KMS-11 (cell line): ENCODE measurements around the gene MAGEB4.
A peak's percentile ranks its signal among the peaks of the same experiment; 100 is the strongest.
"Not testable (repeated sequence)": the region's sequence is repeated elsewhere in the genome, so short reads cannot be mapped to it uniquely, and the experiment has no call there.

ENCODE experiments used
- H2AFZ ChIP-seq: fragments of 200-600 bp; sonication (generic); 2 replicates; pipeline ENCODE4 v1.6.1; 2016; ENCODE audit warnings: antibody characterized with exemption, mixed run types, low read depth
- H3K27ac ChIP-seq: fragments of 200-600 bp; sonication (generic); 2 replicates; pipeline ENCODE4 v1.6.1; 2016; ENCODE audit warnings: mild to moderate bottlenecking, mixed run types
- H3K27me3 ChIP-seq: fragments of 200-600 bp; sonication (generic); 2 replicates; pipeline ENCODE4 v1.6.1; 2017; ENCODE audit warnings: mild to moderate bottlenecking, low read depth, mixed run types, moderate library complexity; ENCODE audit not compliant: insufficient read depth
- H3K36me3 ChIP-seq: fragments of 200-600 bp; sonication (generic); 2 replicates; pipeline ENCODE4 v1.6.1; 2017; ENCODE audit warnings: mild to moderate bottlenecking, mixed run types; ENCODE audit not compliant: insufficient read depth
- H3K4me1 ChIP-seq: fragments of 200-600 bp; sonication (generic); 2 replicates; pipeline ENCODE4 v1.6.1; 2016; ENCODE audit warnings: mild to moderate bottlenecking, low read depth, mixed run types; ENCODE audit not compliant: poor library complexity, severe bottlenecking
- H3K4me2 ChIP-seq: fragments of 200-600 bp; sonication (generic); 2 replicates; pipeline ENCODE4 v1.7.0; 2016; ENCODE audit warnings: mild to moderate bottlenecking, mixed run types
- H3K4me3 ChIP-seq: fragments of 200-600 bp; sonication (generic); IDR thresholded peaks from 2 replicates; pipeline ENCODE4 v1.6.1; 2017; ENCODE audit warnings: low read depth, low read length, mixed read lengths; ENCODE audit not compliant: insufficient read depth
- H3K79me2 ChIP-seq: fragments of 200-600 bp; sonication (generic); 2 replicates; pipeline ENCODE4 v1.6.1; 2016; ENCODE audit warnings: low read depth, mixed run types; ENCODE audit not compliant: insufficient read depth
- H3K9ac ChIP-seq: fragments of 200-600 bp; sonication (generic); 2 replicates; pipeline ENCODE4 v1.6.1; 2016; ENCODE audit warnings: mild to moderate bottlenecking, mixed run types
- H4K20me1 ChIP-seq: fragments of 200-600 bp; sonication (generic); 2 replicates; pipeline ENCODE4 v1.6.1; 2016; ENCODE audit warnings: mild to moderate bottlenecking, mixed run types; ENCODE audit not compliant: insufficient read depth
- TF ChIP-seq, protein P1 (sequence below): fragments of 200-600 bp; sonication (generic); conservative IDR thresholded peaks from 2 replicates; pipeline ENCODE4 v1.6.1; 2017; ENCODE audit warnings: low read depth, mild to moderate bottlenecking, antibody characterized with exemption, low read length, moderate library complexity, mixed read lengths

The MAGEB4 gene, protein sequence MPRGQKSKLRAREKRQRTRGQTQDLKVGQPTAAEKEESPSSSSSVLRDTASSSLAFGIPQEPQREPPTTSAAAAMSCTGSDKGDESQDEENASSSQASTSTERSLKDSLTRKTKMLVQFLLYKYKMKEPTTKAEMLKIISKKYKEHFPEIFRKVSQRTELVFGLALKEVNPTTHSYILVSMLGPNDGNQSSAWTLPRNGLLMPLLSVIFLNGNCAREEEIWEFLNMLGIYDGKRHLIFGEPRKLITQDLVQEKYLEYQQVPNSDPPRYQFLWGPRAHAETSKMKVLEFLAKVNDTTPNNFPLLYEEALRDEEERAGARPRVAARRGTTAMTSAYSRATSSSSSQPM

GRCh38 chrX:30241724-30242415 is at the start of gene MAGEB4:
Gene MAGEB4, plus strand, starts transcription at chrX:30242000. Its CDS starts 136 bp downstream, at chrX:30242136.
- no peak within 1 kb of the TSS for H2AFZ ChIP-seq
- TF ChIP-seq, protein P1, sequence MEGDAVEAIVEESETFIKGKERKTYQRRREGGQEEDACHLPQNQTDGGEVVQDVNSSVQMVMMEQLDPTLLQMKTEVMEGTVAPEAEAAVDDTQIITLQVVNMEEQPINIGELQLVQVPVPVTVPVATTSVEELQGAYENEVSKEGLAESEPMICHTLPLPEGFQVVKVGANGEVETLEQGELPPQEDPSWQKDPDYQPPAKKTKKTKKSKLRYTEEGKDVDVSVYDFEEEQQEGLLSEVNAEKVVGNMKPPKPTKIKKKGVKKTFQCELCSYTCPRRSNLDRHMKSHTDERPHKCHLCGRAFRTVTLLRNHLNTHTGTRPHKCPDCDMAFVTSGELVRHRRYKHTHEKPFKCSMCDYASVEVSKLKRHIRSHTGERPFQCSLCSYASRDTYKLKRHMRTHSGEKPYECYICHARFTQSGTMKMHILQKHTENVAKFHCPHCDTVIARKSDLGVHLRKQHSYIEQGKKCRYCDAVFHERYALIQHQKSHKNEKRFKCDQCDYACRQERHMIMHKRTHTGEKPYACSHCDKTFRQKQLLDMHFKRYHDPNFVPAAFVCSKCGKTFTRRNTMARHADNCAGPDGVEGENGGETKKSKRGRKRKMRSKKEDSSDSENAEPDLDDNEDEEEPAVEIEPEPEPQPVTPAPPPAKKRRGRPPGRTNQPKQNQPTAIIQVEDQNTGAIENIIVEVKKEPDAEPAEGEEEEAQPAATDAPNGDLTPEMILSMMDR = no peak
- H3K79me2 ChIP-seq = no peaks in the 10 kb centered on the region
- no peaks in the 10 kb centered on the region for H3K36me3 ChIP-seq
- H3K4me3 ChIP-seq = no peak within 1 kb of the TSS
- no peak within 1 kb of the TSS for H3K4me2 ChIP-seq
- H3K27me3 ChIP-seq = no peaks in the 10 kb centered on the region
- H4K20me1 ChIP-seq = no peaks in the 10 kb centered on the region
- H3K9ac ChIP-seq = no peak within 1 kb of the TSS
- no peak within 1 kb of the TSS for H3K27ac ChIP-seq
- no peaks in the 10 kb centered on the region for H3K4me1 ChIP-seq

DNA sequence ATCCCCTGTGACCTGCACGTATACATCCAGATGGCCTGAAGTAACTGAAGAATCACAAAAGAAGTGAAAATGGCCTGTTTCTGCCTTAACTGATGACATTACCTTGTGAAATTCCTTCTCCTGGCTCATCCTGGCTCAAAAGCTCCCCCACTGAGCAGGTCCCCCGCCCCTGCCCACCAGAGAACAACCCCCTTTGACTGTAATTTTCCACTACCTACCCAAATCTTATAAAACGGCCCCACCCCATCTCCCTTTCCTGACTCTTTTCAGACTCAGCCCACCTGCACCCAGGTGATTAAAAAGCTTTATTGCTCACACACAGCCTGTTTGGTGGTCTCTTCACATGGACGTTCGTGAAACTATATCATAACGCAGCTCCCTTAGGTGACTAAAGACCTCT is 47.9 kb upstream of the MAGEB4 start:
- not testable (repeated sequence) for H3K9ac ChIP-seq, H3K4me2 ChIP-seq

DNA sequence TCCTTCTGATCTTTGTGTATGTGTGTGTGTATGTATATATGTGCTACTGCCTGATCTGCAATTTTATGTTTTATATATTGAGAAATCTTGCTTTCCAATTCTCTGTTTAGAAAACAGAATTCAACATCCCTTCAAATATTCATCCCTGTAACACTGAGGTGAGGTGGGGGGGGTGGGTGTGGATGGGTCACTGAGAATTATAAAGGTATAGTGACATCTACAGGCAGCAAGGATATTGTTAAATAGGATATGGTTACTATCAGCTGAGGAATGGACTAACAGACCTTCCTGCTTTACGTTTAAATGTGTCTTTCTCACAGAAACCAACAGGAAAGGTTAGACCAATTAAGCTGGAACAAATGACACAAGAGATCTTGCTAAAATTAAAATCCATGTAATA is 45.5 kb upstream of the MAGEB4 start:
- no peak overlapping the region for H3K9ac ChIP-seq
- H3K4me1 ChIP-seq = no peaks in the 10 kb centered on the region
- H2AFZ ChIP-seq = no peak overlapping the region
- no peaks in the 10 kb centered on the region for H3K79me2 ChIP-seq
- no peak overlapping the region for H3K27ac ChIP-seq
- no peaks in the 10 kb centered on the region for H3K36me3 ChIP-seq
- H3K4me2 ChIP-seq = no peak overlapping the region
- TF ChIP-seq, protein P1 = peak; percentile 34; the same call in 1 of the 2 replicates
- no peaks in the 10 kb centered on the region for H4K20me1 ChIP-seq
- no peaks in the 10 kb centered on the region for H3K27me3 ChIP-seq
- H3K4me3 ChIP-seq = no peak overlapping the region

More for the DNA sequence above, 47.9 kb upstream of the MAGEB4 start:
- not testable (repeated sequence) for H3K4me1 ChIP-seq, H2AFZ ChIP-seq, H3K4me3 ChIP-seq, H3K79me2 ChIP-seq, H3K27me3 ChIP-seq, H4K20me1 ChIP-seq, H3K36me3 ChIP-seq, H3K27ac ChIP-seq

- H2AFZ ChIP-seq = no peak overlapping the region
- H3K27me3 ChIP-seq = no peaks in the 10 kb centered on the region
- no peaks in the 10 kb centered on the region for H3K79me2 ChIP-seq
- no peak overlapping the region for H3K27ac ChIP-seq
- H3K4me1 ChIP-seq = no peaks in the 10 kb centered on the region
- H4K20me1 ChIP-seq = no peaks in the 10 kb centered on the region
- H3K4me3 ChIP-seq = no peak overlapping the region
- H3K9ac ChIP-seq = no peak overlapping the region
- no peak overlapping the region for H3K4me2 ChIP-seq
- no peaks in the 10 kb centered on the region for H3K36me3 ChIP-seq
- TF ChIP-seq, protein P1 = no peak
Measured at GRCh38 chrX:30212172-30212571, 29.6 kb upstream of the MAGEB4 start.
